SK-N-SH (cell line): Measurements from ENCODE around the gene TPD52L1. TPM values are rescaled to one million over a fixed set of nuclear protein-coding genes. Genes with fewer than 3 reads are reported as not detected.
A peak's percentile ranks its signal among the peaks of the same experiment; 100 is the strongest.

ENCODE experiments used
- CTCF ChIA-PET: fragments of 300-600, 350-600 bp; formaldehyde crosslinking; extraction: SDS; loops from one replicate; lab custom pipeline; 2021; lab: Yijun Ruan, JAX
- POLR2A ChIA-PET: fragments of 350-600 bp; sonication (Branson Sonifier 250); formaldehyde crosslinking; extraction: SDS; loops from one replicate; lab custom pipeline; 2020; ENCODE audit warnings: antibody characterized with exemption, inconsistent platforms; lab: Yijun Ruan, JAX
- DNase-seq: peaks from one replicate; pipeline ENCODE4 v3.0.0; 2012
- H2AFZ ChIP-seq: fragments of 200-600 bp; sonication (generic); 2 replicates; pipeline ENCODE4 v1.8.1; 2016; ENCODE audit warnings: antibody characterized with exemption, mild to moderate bottlenecking, low read depth
- H3F3A ChIP-seq: fragments of 200-600 bp; sonication (generic); replicated peaks from 2 replicates; pipeline ENCODE3; 2016; ENCODE audit warnings: antibody characterized with exemption, mild to moderate bottlenecking; ENCODE audit not compliant: insufficient read depth
- H3K27ac ChIP-seq, 2 experiments: fragments of 200-500 bp in 1 of 2; fragments of 200-600 bp in 1 of 2; sonication (Bioruptor generic) in 1 of 2; sonication (generic), shearing (Covaris generic) in 1 of 2; 2 replicates each; pipeline versions ENCODE4 v1.5.1 to v1.6.1; 2014 to 2016; ENCODE audit warnings: low read depth in 2 of 2, inconsistent platforms in 1 of 2, low read length in 1 of 2, mild to moderate bottlenecking in 1 of 2, mixed read lengths in 1 of 2
- H3K27me3 ChIP-seq: fragments of 200-600 bp; sonication (generic), shearing (Covaris generic); 2 replicates; pipeline ENCODE4 v1.6.1; 2016; ENCODE audit warnings: mixed run types; ENCODE audit not compliant: insufficient read depth
- H3K36me3 ChIP-seq, 2 experiments: fragments of 200-500 bp in 1 of 2; fragments of 200-600 bp in 1 of 2; sonication (Bioruptor generic) in 1 of 2; sonication (generic) in 1 of 2; replicated peaks in 1 of 2; 2 replicates each; pipeline versions ENCODE3 to v1.5.1; 2014 to 2016; ENCODE audit warnings: low read length in 1 of 2, mild to moderate bottlenecking in 1 of 2; ENCODE audit not compliant: insufficient read depth in 2 of 2, control insufficient read depth in 1 of 2
- H3K4me1 ChIP-seq, 2 experiments: fragments of 200-500 bp in 1 of 2; fragments of 200-600 bp in 1 of 2; sonication (Bioruptor generic) in 1 of 2; sonication (generic), shearing (Covaris generic) in 1 of 2; 2 replicates each; pipeline versions ENCODE4 v1.5.1 to v1.6.1; 2014 to 2016; ENCODE audit warnings: low read depth in 1 of 2, low read length in 1 of 2, mixed run types in 1 of 2; ENCODE audit not compliant: insufficient read depth in 2 of 2, control insufficient read depth in 1 of 2
- H3K4me2 ChIP-seq: fragments of 200-600 bp; sonication (generic), shearing (Covaris generic); 2 replicates; pipeline ENCODE4 v1.6.1; 2017; ENCODE audit warnings: mixed run types
- H3K4me3 ChIP-seq, 2 experiments: fragments of 200-500 bp in 1 of 2; fragments of 200-600 bp in 1 of 2; sonication (Bioruptor generic) in 1 of 2; sonication (generic), shearing (Covaris generic) in 1 of 2; 2 replicates each; pipeline versions ENCODE4 v1.5.1 to v1.8.1; 2014 to 2016; ENCODE audit warnings: low read depth in 2 of 2, inconsistent platforms in 1 of 2, low read length in 1 of 2, mild to moderate bottlenecking in 1 of 2, mixed read lengths in 1 of 2, moderate library complexity in 1 of 2
- H3K79me2 ChIP-seq: fragments of 200-600 bp; sonication (generic); 2 replicates; pipeline ENCODE4 v1.8.1; 2017; ENCODE audit warnings: mild to moderate bottlenecking; ENCODE audit not compliant: insufficient read depth
- H3K9ac ChIP-seq: fragments of 200-600 bp; sonication (generic); 2 replicates; pipeline ENCODE4 v1.6.1; 2017; ENCODE audit warnings: mixed run types
- H3K9me2 ChIP-seq: fragments of 200-600 bp; sonication (generic); 2 replicates; pipeline ENCODE4 v1.6.1; 2017; ENCODE audit warnings: mixed run types
- H3K9me3 ChIP-seq: fragments of 200-600 bp; sonication (generic); 2 replicates; pipeline ENCODE4 v1.6.1; 2017; ENCODE audit warnings: mixed run types, mild to moderate bottlenecking, moderate library complexity
- H4K20me1 ChIP-seq: fragments of 200-600 bp; sonication (generic); 2 replicates; pipeline ENCODE4 v1.6.1; 2017; ENCODE audit warnings: mild to moderate bottlenecking, mixed run types; ENCODE audit not compliant: insufficient read depth
- ELF1 ChIP-seq: IDR thresholded peaks from 2 replicates; pipeline ENCODE4 v1.4.0; 2012
- EP300 ChIP-seq, 2 experiments: IDR thresholded peaks; 2 replicates each; pipeline versions ENCODE4 v1.4.0 to v1.6.1; 2012; ENCODE audit warnings: borderline replicate concordance in 1 of 2, low read depth in 1 of 2, low read length in 1 of 2
- FOSL2 ChIP-seq: IDR thresholded peaks from 2 replicates; pipeline ENCODE4 v1.4.0; 2012; ENCODE audit warnings: low read depth, mild to moderate bottlenecking, moderate library complexity, borderline replicate concordance
- FOXJ3 ChIP-seq: sonication (generic); formaldehyde crosslinking; IDR thresholded peaks from 2 replicates; pipeline ENCODE4 v1.5.1; 2020; ENCODE audit warnings: mild to moderate bottlenecking, missing genetic modification reagents
- FOXM1 ChIP-seq: IDR thresholded peaks from 2 replicates; pipeline ENCODE4 v1.4.0; 2012; ENCODE audit warnings: low read depth, mild to moderate bottlenecking
- GATA2 ChIP-seq: sonication (generic); formaldehyde crosslinking; IDR thresholded peaks from 2 replicates; pipeline ENCODE4 v1.5.0; 2020; ENCODE audit warnings: mild to moderate bottlenecking, missing genetic modification reagents
- JUND ChIP-seq: IDR thresholded peaks from 2 replicates; pipeline ENCODE4 v1.4.0; 2012
- MEF2A ChIP-seq: IDR thresholded peaks from 2 replicates; pipeline ENCODE4 v1.4.0; 2012; ENCODE audit warnings: low read depth, borderline replicate concordance
- NFIC ChIP-seq: IDR thresholded peaks from 2 replicates; pipeline ENCODE4 v1.4.0; 2012; ENCODE audit warnings: borderline replicate concordance
- NRF1 ChIP-seq: IDR thresholded peaks from 2 replicates; pipeline ENCODE4 v1.6.1; 2012; ENCODE audit warnings: low read depth, mild to moderate bottlenecking, low read length
- POLR2AphosphoS5 ChIP-seq: IDR thresholded peaks from 2 replicates; pipeline ENCODE4 v1.6.1; 2012; ENCODE audit warnings: low read depth, low read length
- RAD21 ChIP-seq: IDR thresholded peaks from 2 replicates; pipeline ENCODE4 v1.6.1; 2012; ENCODE audit warnings: mild to moderate bottlenecking, low read length
- RCOR1 ChIP-seq: fragments of 150-350 bp; IDR thresholded peaks from 2 replicates; pipeline ENCODE4 v1.6.1; 2017; ENCODE audit warnings: antibody characterized with exemption, low read length
- RXRA ChIP-seq: IDR thresholded peaks from 2 replicates; pipeline ENCODE4 v1.4.0; 2012; ENCODE audit warnings: low read depth, mild to moderate bottlenecking, borderline replicate concordance
- SIN3A ChIP-seq: IDR thresholded peaks from 2 replicates; pipeline ENCODE4 v1.6.1; 2012; ENCODE audit warnings: low read depth, mild to moderate bottlenecking, low read length, moderate library complexity, borderline replicate concordance
- SMC3 ChIP-seq: IDR thresholded peaks from 2 replicates; pipeline ENCODE4 v1.6.1; 2012; ENCODE audit warnings: low read depth, low read length, improper control_type of control experiment
- TAF1 ChIP-seq: IDR thresholded peaks from 2 replicates; pipeline ENCODE4 v1.6.1; 2012; ENCODE audit warnings: low read depth, mild to moderate bottlenecking, low read length, moderate library complexity, borderline replicate concordance
- TCF12 ChIP-seq: IDR thresholded peaks from 2 replicates; pipeline ENCODE4 v1.4.0; 2012
- TEAD4 ChIP-seq: IDR thresholded peaks from 2 replicates; pipeline ENCODE4 v1.4.0; 2012; ENCODE audit warnings: mild to moderate bottlenecking, borderline replicate concordance; ENCODE audit not compliant: insufficient read depth
- YY1 ChIP-seq: IDR thresholded peaks from 2 replicates; pipeline ENCODE4 v1.4.0; 2012; ENCODE audit warnings: low read depth, mild to moderate bottlenecking
- whole genome bisulfite sequencing: methylation state at CpG from one replicate; pipeline ENCODE4 v1.1.6; 2017; ENCODE audit warnings: low lambda C conversion rate; 5-methylcytosine and 5-hydroxymethylcytosine counted together
- polyA plus RNA-seq, 3 experiments: library from polyadenylated mRNA; depleted of rRNA; stranded (reverse); fragments of >200 nt; gene quantifications; 2 replicates each; pipeline ENCODE4 v1.2.3, GENCODE V29; 2012
- TF ChIP-seq, protein P1 (sequence below): IDR thresholded peaks from 2 replicates; pipeline ENCODE4 v1.6.1; 2012; ENCODE audit warnings: mild to moderate bottlenecking, low read depth, low read length, moderate library complexity
- TF ChIP-seq, protein P2 (sequence below): fragments of 150-350 bp; IDR thresholded peaks from 2 replicates; pipeline ENCODE4 v1.6.1; 2016; ENCODE audit warnings: mild to moderate bottlenecking, low read depth, low read length
- TF ChIP-seq, protein P3 (sequence below): IDR thresholded peaks from 2 replicates; pipeline ENCODE4; 2012
- TF ChIP-seq, protein P4 (sequence below): IDR thresholded peaks from 2 replicates; pipeline ENCODE4 v1.4.0; 2012; ENCODE audit warnings: low read depth, borderline replicate concordance
- TF ChIP-seq, protein P5 (sequence below): fragments of 150-350 bp; IDR thresholded peaks from 2 replicates; pipeline ENCODE4 v1.6.1; 2017; ENCODE audit warnings: antibody characterized with exemption, low read length, low read depth, borderline replicate concordance

TPD52L1 gene
- polyA plus RNA-seq, 1 of the 3 experiments (the other 2 are of a cell fraction), result 0.13 TPM

DNA sequence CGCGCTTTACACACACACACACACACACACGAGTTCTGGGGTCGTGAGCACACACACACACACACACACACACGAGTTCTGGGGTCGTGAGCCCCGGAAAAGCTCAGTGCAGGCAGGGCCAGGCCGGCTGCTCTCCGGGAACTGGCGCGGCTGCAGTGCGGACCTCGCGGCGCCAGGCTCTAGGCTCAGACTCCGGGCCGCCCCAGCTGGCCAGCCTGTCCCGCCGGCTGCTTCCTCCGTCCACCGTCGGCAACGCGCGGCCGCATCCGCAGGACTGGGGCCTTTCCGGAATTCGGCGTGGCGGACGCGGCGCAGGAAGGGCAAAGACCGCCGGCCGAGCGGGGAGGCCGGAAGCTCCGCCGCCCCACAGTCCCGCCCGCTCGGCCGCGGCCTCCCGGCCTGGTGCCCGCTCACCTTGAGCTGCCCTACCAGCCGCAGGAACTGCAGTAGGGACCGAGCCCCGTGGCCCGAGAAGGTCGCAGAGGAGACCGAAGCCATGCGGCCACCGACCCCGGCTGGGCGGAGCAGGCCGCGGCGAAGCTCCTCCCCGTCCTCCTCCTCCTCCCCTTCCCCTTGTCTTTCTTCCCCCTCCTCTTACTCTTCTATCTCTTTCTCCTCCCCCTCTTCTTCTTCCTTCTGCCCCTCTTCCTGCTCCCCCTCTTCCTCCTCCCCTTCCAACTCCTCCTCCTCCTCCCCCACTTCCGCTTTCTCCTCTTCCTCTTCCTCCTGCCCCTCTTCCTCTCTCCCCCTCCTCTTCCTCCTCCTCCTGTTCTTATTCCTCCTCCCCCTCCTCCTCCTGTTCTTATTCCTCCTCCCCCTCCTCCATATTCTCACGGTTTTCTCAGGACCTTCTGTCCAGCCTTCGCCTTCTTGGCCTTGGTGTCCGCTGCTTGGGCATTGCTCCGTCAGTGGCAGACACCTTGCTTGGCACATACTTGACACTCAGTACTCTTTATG is 148.1 kb downstream of the TPD52L1 start, which contains the start of gene HDDC2:
TSS of gene HDDC2 (minus strand) at position 533 of the 957 bp plus-strand sequence. CDS start at position 498, 35 bp downstream.
- H3K36me3 ChIP-seq, result peaks cover 9 to 26% of the 10 kb centered on the region in 2 experiments
- H3K27me3 ChIP-seq, result no peaks in the 10 kb centered on the region; the same call in 1 of the 2 replicates
- H3F3A ChIP-seq, result peaks cover 7% of the 10 kb centered on the region
- H3K27ac ChIP-seq, result peak within 1 kb of the TSS; percentile 56 to 76
- ChIA-PET CTCF (interaction anchor here (0.6 to 3.5 kb wide), 9 partner anchors 9 to 1840 kb away, joined by 3 to 25 read pairs (median 4); partner anchors contain the start of genes HINT3 and TPD52L1), POLR2A (interaction anchor here (0.6 to 1.6 kb wide), 5 partner anchors 9 to 684 kb away, joined by 3 to 7 read pairs (median 4); partner anchors contain the start of genes NCOA7 and TRMT11)
- DNase-seq, result peak; percentile 89
- peak within 1 kb of the TSS; percentile 58 for H3K4me2 ChIP-seq
- peak within 1 kb of the TSS; percentile 82 for H2AFZ ChIP-seq
- 15% methylated on average over 23 of the region's 67 CpGs for WGBS
- H3K9me3 ChIP-seq, result no peaks in the 10 kb centered on the region
- H3K9me2 ChIP-seq, result no peaks in the 10 kb centered on the region
- H3K79me2 ChIP-seq, result peaks cover 5% of the 10 kb centered on the region; the same call in 1 of the 2 replicates
- peak within 1 kb of the TSS; percentile 60 to 74 for H3K4me3 ChIP-seq
- H4K20me1 ChIP-seq, result no peaks in the 10 kb centered on the region
- peaks cover 0 to 8% of the 10 kb centered on the region in 2 experiments; a peak in 3 of 4 replicates for H3K4me1 ChIP-seq
- H3K9ac ChIP-seq, result peak within 1 kb of the TSS; percentile 72
- TF ChIP-seq ELF1 (peak; percentile 42; the same call in 1 of the 2 replicates), FOSL2 (no peak), NRF1 (no peak), NFIC (no peak), TAF1 (peak; percentile 53; the same call in 1 of the 2 replicates), RCOR1 (no peak), MEF2A (no peak), SMC3 (no peak), EP300 (IDR thresholded peaks at IDR 0.05; ENCODE audit: borderline replicate concordance in 1 of 2, low read depth in 1 of 2, low read length in 1 of 2) (no peak; a peak in 1 of 4 replicates), RXRA (no peak), TEAD4 (no peak), SIN3A (no peak), TCF12 (peak; percentile 8; the same call in 1 of the 2 replicates), POLR2AphosphoS5 (peak; percentile 53; the same call in 1 of the 2 replicates), FOXM1 (no peak), JUND (no peak), YY1 (no peak), GATA2 (no peak), RAD21 (no peak), FOXJ3 (CRISPR knock-in tag) (no peak)
- TF ChIP-seq, protein P1, sequence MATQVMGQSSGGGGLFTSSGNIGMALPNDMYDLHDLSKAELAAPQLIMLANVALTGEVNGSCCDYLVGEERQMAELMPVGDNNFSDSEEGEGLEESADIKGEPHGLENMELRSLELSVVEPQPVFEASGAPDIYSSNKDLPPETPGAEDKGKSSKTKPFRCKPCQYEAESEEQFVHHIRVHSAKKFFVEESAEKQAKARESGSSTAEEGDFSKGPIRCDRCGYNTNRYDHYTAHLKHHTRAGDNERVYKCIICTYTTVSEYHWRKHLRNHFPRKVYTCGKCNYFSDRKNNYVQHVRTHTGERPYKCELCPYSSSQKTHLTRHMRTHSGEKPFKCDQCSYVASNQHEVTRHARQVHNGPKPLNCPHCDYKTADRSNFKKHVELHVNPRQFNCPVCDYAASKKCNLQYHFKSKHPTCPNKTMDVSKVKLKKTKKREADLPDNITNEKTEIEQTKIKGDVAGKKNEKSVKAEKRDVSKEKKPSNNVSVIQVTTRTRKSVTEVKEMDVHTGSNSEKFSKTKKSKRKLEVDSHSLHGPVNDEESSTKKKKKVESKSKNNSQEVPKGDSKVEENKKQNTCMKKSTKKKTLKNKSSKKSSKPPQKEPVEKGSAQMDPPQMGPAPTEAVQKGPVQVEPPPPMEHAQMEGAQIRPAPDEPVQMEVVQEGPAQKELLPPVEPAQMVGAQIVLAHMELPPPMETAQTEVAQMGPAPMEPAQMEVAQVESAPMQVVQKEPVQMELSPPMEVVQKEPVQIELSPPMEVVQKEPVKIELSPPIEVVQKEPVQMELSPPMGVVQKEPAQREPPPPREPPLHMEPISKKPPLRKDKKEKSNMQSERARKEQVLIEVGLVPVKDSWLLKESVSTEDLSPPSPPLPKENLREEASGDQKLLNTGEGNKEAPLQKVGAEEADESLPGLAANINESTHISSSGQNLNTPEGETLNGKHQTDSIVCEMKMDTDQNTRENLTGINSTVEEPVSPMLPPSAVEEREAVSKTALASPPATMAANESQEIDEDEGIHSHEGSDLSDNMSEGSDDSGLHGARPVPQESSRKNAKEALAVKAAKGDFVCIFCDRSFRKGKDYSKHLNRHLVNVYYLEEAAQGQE, result no peak
- TF ChIP-seq, protein P2, sequence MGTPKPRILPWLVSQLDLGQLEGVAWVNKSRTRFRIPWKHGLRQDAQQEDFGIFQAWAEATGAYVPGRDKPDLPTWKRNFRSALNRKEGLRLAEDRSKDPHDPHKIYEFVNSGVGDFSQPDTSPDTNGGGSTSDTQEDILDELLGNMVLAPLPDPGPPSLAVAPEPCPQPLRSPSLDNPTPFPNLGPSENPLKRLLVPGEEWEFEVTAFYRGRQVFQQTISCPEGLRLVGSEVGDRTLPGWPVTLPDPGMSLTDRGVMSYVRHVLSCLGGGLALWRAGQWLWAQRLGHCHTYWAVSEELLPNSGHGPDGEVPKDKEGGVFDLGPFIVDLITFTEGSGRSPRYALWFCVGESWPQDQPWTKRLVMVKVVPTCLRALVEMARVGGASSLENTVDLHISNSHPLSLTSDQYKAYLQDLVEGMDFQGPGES, result no peak
- TF ChIP-seq, protein P3, sequence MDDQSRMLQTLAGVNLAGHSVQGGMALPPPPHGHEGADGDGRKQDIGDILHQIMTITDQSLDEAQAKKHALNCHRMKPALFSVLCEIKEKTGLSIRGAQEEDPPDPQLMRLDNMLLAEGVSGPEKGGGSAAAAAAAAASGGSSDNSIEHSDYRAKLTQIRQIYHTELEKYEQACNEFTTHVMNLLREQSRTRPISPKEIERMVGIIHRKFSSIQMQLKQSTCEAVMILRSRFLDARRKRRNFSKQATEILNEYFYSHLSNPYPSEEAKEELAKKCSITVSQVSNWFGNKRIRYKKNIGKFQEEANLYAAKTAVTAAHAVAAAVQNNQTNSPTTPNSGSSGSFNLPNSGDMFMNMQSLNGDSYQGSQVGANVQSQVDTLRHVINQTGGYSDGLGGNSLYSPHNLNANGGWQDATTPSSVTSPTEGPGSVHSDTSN, result no peak
- TF ChIP-seq, protein P4, sequence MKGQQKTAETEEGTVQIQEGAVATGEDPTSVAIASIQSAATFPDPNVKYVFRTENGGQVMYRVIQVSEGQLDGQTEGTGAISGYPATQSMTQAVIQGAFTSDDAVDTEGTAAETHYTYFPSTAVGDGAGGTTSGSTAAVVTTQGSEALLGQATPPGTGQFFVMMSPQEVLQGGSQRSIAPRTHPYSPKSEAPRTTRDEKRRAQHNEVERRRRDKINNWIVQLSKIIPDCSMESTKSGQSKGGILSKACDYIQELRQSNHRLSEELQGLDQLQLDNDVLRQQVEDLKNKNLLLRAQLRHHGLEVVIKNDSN, result no peak
- TF ChIP-seq, protein P5, sequence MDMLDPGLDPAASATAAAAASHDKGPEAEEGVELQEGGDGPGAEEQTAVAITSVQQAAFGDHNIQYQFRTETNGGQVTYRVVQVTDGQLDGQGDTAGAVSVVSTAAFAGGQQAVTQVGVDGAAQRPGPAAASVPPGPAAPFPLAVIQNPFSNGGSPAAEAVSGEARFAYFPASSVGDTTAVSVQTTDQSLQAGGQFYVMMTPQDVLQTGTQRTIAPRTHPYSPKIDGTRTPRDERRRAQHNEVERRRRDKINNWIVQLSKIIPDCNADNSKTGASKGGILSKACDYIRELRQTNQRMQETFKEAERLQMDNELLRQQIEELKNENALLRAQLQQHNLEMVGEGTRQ, result no peak
